SU-DHL-6 (cell line): Measurements from ENCODE around the gene CRYAB.
A peak's percentile ranks its signal among the peaks of the same experiment; 100 is the strongest.

Experiments
- H2AFZ ChIP-seq: fragments of 200-600 bp; sonication (generic); 2 replicates; pipeline ENCODE4 v1.6.1; 2014; ENCODE audit warnings: low read depth, mild to moderate bottlenecking, moderate library complexity, mixed read lengths, antibody characterized with exemption, low read length; ENCODE audit not compliant: severe bottlenecking
- H3F3A ChIP-seq: fragments of 200-600 bp; shearing (Covaris generic); 2 replicates; pipeline ENCODE4 v1.6.0; 2016; ENCODE audit warnings: antibody characterized with exemption, mild to moderate bottlenecking; ENCODE audit not compliant: insufficient read depth
- H3K27ac ChIP-seq: fragments of 200-600 bp; sonication (generic); 2 replicates; pipeline ENCODE4 v1.5.1; 2016; ENCODE audit warnings: low read depth, mild to moderate bottlenecking, low read length, moderate library complexity, mixed read lengths
- H3K27me3 ChIP-seq: fragments of 200-600 bp; sonication (generic), shearing (Covaris generic); 2 replicates; pipeline ENCODE4 v1.6.0; 2014; ENCODE audit warnings: mild to moderate bottlenecking, low read length
- H3K36me3 ChIP-seq: fragments of 200-600 bp; sonication (generic); 2 replicates; pipeline ENCODE4 v1.6.1; 2014; ENCODE audit warnings: mild to moderate bottlenecking, low read length, mixed read lengths
- H3K4me2 ChIP-seq: fragments of 300-600, 200-600 bp; shearing (Covaris generic), sonication (generic); 2 replicates; pipeline ENCODE4 v1.6.0; 2014; ENCODE audit warnings: low read length, low read depth, mild to moderate bottlenecking; ENCODE audit not compliant: poor library complexity, severe bottlenecking
- H3K4me3 ChIP-seq: fragments of 200-600 bp; sonication (generic); 2 replicates; pipeline ENCODE4 v1.5.1; 2014; ENCODE audit warnings: antibody characterized with exemption, low read length, mild to moderate bottlenecking, mixed read lengths; ENCODE audit not compliant: insufficient read depth, poor library complexity, severe bottlenecking
- H3K79me2 ChIP-seq: fragments of 200-600 bp; sonication (generic); 2 replicates; pipeline ENCODE4 v1.6.1; 2014; ENCODE audit warnings: mild to moderate bottlenecking, low read length, moderate library complexity; ENCODE audit not compliant: insufficient read depth
- H3K9ac ChIP-seq: fragments of 200-600 bp; sonication (generic); 2 replicates; pipeline ENCODE4 v1.7.0; 2014; ENCODE audit warnings: mild to moderate bottlenecking, low read length
- H3K9me2 ChIP-seq: fragments of 200-600 bp; sonication (generic); replicated peaks from 2 replicates; pipeline ENCODE4 v1.6.1; 2014; ENCODE audit warnings: low read length; ENCODE audit not compliant: insufficient read depth
- H3K9me3 ChIP-seq: fragments of 200-600 bp; sonication (generic); 2 replicates; pipeline ENCODE4 v1.6.1; 2014; ENCODE audit warnings: low read length, mixed read lengths; ENCODE audit not compliant: insufficient read depth
- H4K20me1 ChIP-seq: fragments of 200-600 bp; sonication (generic); 2 replicates; pipeline ENCODE4 v1.6.1; 2014; ENCODE audit warnings: low read depth, mild to moderate bottlenecking, antibody characterized with exemption, low read length, moderate library complexity, mixed read lengths
- CTCF ChIP-seq: fragments of 200-600 bp; sonication (generic); IDR thresholded peaks from one replicate; pipeline ENCODE4 v1.5.1; 2017; ENCODE audit warnings: antibody characterized with exemption, mild to moderate bottlenecking, low read length, moderate library complexity; ENCODE audit not compliant: insufficient read depth, poor library complexity, severe bottlenecking
- EZH2phosphoT487 ChIP-seq: fragments of 200-600 bp; sonication (generic), shearing (Covaris generic); conservative IDR thresholded peaks from 2 replicates; pipeline ENCODE4 v1.6.1; 2018; ENCODE audit warnings: mild to moderate bottlenecking, antibody characterized with exemption, low read length, moderate library complexity, mixed read lengths

The CRYAB gene

GRCh38 chr11:111930472-111930871 lies 18.9 kb upstream of the CRYAB start:
- no peak overlapping the region for H2AFZ ChIP-seq
- H3K36me3 ChIP-seq = no peaks in the 10 kb centered on the region
- no peaks in the 10 kb centered on the region for H4K20me1 ChIP-seq
- H3K9me2 ChIP-seq = no peaks in the 10 kb centered on the region
- H3F3A ChIP-seq = no peaks in the 10 kb centered on the region
- no peak overlapping the region for H3K9ac ChIP-seq
- no peak overlapping the region for H3K27ac ChIP-seq
- TF ChIP-seq EZH2phosphoT487 = no peak
- TF ChIP-seq CTCF = no peak
- no peak overlapping the region for H3K4me2 ChIP-seq
- H3K9me3 ChIP-seq = no peaks in the 10 kb centered on the region
- no peaks in the 10 kb centered on the region for H3K79me2 ChIP-seq
- no peaks in the 10 kb centered on the region for H3K27me3 ChIP-seq
- no peak overlapping the region for H3K4me3 ChIP-seq

- no peaks in the 10 kb centered on the region for H3K36me3 ChIP-seq
- peak overlapping the region; percentile 1; the same call in 1 of the 2 replicates for H3K27ac ChIP-seq
- TF ChIP-seq CTCF (no peak), EZH2phosphoT487 (no peak)
- H3K9ac ChIP-seq = peak overlapping the region; percentile 54
- peak overlapping the region; percentile 71 for H3K4me3 ChIP-seq
- no peaks in the 10 kb centered on the region for H3K27me3 ChIP-seq
- H3K79me2 ChIP-seq = no peaks in the 10 kb centered on the region
- no peaks in the 10 kb centered on the region for H3K9me3 ChIP-seq
- peak overlapping the region; percentile 96 for H2AFZ ChIP-seq
- H3F3A ChIP-seq = no peaks in the 10 kb centered on the region
- H4K20me1 ChIP-seq = no peaks in the 10 kb centered on the region
- H3K4me2 ChIP-seq = peak overlapping the region; percentile 94
- H3K9me2 ChIP-seq = no peaks in the 10 kb centered on the region
These were observed 15.2 kb upstream of the CRYAB start for GRCh38 chr11:111926505-111927391.

- no peak overlapping the region for H3K27ac ChIP-seq
- peak overlapping the region; percentile 54; the same call in 1 of the 2 replicates for H3K9ac ChIP-seq
- peak overlapping the region; percentile 57 for H3K4me2 ChIP-seq
- no peaks in the 10 kb centered on the region for H3K9me2 ChIP-seq
- no peaks in the 10 kb centered on the region for H3F3A ChIP-seq
- H3K36me3 ChIP-seq = no peaks in the 10 kb centered on the region
- TF ChIP-seq CTCF (no peak), EZH2phosphoT487 (no peak)
- H2AFZ ChIP-seq = no peak overlapping the region
- no peaks in the 10 kb centered on the region for H3K9me3 ChIP-seq
- no peaks in the 10 kb centered on the region for H3K27me3 ChIP-seq
- no peaks in the 10 kb centered on the region for H4K20me1 ChIP-seq
- no peaks in the 10 kb centered on the region for H3K79me2 ChIP-seq
- H3K4me3 ChIP-seq = peak overlapping the region; percentile 44
These were observed 14.4 kb upstream of the CRYAB start for GRCh38 chr11:111925953-111926352.
